GM12864 (cell line): ENCODE data around the gene HDAC9.

ENCODE experiments used
- DNase-seq: peaks from one replicate; pipeline ENCODE4 v3.0.0-alpha.2; 2011; ENCODE audit warnings: low read depth
- H3K4me3 ChIP-seq: 2 replicates; pipeline ENCODE4 v1.5.1; 2011; ENCODE audit warnings: mild to moderate bottlenecking, low read depth, low read length, control low read depth
- TF ChIP-seq, protein P1 (sequence below): IDR thresholded peaks from 2 replicates; pipeline ENCODE4 v1.5.1; 2011; ENCODE audit warnings: low read depth, mild to moderate bottlenecking, moderate library complexity, low read length, control low read depth, inconsistent platforms; ENCODE audit errors: missing control alignments

Gene HDAC9

DNA sequence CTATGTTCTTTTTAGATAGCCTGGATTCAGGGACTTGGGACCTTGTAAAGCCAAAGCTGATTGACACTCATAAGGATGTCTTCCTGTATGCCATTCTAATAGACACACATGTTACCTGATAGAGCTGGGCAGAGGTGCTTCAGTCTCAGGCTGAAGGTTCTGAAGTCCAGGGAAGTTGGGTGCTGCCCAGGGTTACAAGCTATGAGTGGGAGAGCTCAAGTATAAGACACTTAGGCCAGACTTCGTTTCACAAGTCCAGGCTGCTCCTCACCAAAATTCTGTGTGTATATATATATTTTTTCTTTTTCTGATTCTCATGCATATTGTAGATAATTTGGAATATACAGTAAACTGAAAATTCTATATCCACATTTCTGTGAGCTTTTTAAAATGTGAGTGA lies 144.2 kb downstream of the HDAC9 start:
- TF ChIP-seq, protein P1, sequence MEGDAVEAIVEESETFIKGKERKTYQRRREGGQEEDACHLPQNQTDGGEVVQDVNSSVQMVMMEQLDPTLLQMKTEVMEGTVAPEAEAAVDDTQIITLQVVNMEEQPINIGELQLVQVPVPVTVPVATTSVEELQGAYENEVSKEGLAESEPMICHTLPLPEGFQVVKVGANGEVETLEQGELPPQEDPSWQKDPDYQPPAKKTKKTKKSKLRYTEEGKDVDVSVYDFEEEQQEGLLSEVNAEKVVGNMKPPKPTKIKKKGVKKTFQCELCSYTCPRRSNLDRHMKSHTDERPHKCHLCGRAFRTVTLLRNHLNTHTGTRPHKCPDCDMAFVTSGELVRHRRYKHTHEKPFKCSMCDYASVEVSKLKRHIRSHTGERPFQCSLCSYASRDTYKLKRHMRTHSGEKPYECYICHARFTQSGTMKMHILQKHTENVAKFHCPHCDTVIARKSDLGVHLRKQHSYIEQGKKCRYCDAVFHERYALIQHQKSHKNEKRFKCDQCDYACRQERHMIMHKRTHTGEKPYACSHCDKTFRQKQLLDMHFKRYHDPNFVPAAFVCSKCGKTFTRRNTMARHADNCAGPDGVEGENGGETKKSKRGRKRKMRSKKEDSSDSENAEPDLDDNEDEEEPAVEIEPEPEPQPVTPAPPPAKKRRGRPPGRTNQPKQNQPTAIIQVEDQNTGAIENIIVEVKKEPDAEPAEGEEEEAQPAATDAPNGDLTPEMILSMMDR = no peak

DNA sequence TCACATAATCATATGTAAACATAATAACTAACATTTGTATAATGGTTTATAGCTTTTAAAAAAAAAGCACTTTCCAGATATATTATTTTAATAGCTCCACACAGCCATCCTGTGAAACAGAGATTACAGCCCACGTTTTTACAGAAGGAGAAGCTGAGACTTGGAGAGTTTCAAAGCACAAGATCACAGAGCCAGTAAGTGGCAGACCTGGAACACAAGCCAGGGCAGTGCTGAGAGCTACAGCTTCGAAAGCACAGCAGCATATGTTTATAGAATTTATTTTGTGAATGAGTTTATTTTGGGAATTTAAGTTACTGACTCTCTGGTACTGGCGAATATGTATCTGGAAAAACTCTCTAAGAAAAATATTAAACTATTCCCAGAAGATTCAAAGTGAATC lies 149.4 kb downstream of the HDAC9 start:
- no peak for DNase-seq
- TF ChIP-seq, protein P1 = no peak
- H3K4me3 ChIP-seq = no peak overlapping the region

More for the DNA sequence above, 144.2 kb downstream of the HDAC9 start:
- DNase-seq = no peak
- no peak overlapping the region for H3K4me3 ChIP-seq

DNA sequence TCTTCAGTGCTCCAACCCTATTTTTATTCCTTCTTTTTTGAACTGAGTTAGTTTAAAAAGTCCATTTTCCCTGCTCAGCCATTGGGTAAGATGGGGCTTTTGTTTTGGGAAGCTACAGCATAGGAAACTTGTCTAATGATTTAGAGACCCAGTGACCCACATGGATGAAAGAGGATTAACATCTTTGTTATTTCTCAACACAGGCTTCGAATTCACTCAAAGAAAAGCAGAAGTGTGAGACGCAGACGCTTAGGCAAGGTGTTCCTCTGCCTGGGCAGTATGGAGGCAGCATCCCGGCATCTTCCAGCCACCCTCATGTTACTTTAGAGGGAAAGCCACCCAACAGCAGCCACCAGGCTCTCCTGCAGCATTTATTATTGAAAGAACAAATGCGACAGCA lies 152.0 kb downstream of the HDAC9 start:
- TF ChIP-seq, protein P1 = no peak
- no peak overlapping the region for H3K4me3 ChIP-seq

DNA sequence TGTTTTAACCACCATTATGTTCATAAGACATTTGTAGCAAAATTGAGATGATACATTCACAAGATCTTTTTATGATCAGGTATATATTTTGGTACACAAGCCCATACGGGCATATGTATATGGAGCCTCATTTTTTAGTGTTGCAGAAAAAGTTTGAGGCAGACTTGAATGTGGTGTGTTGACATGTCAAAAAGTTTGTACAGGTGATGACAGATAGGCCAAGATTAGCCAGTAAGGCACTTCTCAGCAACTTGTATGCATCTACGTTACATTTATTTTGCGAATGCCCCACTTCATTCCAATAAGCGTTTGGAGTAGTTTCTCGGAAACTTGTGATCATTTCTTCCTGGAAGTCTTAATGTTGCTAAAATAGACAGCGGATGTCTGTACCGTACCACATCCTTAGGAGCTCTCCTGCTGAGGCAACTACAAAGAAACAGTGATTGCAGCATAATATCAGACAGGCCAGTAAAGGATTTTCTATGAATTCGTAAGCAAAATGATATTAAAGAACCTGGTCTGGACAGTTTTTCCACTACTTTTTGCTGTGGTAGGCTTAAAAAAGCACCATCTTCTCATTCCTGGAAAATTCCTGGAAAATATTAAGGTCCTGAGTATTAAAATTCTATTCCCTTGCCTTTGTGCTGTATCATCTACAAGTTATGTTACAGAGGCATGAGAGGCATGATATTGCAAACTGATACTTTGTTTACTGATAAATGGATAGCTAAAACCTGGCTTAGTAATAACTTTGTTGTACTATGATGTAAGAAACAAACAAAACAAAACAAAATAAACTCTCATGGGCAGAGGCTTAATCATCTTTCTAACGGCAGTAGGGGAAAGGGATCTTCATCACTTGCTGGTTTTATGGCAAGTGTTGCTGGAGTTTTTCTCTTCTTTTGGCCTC lies 153.6 kb downstream of the HDAC9 start:
- H3K4me3 ChIP-seq = no peak overlapping the region
- TF ChIP-seq, protein P1 = no peak
- DNase-seq = no peak

More for the DNA sequence above, 152.0 kb downstream of the HDAC9 start:
- no peak for DNase-seq

DNA sequence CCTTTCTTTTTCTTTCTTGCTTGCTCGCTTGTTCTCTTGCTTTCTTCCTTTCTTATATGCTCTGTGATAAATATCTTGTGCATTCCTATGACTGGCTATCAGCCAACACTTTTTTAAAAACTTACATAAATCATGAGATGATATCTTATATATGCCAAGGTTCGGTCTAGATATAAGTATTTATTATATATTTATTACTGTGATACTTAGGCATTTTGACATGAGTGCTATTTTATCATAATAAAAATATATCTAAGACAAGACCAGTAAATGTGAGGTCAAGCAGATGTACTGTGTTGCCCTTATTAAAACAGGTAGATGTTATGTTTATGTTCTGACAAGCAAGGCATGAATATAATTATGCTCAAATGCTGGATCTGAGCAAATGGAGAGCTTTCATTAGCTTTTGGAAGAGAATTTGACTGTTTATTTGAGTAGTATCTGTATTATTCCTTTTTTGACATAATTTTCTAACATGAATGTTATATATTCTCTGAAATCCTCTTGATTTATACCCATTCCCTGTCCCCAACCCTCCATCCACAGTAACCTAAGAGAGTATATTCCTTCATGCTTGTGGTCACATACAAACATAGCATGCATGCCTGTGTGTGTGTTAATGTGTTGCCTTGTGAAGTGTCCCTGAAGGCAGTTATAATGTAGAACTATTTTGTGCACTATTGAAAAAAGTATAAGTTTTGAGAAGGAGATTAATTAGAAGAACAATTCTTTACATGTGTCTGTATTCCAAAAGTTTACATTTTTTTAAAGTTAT lies 158.0 kb downstream of the HDAC9 start:
- TF ChIP-seq, protein P1 = no peak
- no peak for DNase-seq

DNA sequence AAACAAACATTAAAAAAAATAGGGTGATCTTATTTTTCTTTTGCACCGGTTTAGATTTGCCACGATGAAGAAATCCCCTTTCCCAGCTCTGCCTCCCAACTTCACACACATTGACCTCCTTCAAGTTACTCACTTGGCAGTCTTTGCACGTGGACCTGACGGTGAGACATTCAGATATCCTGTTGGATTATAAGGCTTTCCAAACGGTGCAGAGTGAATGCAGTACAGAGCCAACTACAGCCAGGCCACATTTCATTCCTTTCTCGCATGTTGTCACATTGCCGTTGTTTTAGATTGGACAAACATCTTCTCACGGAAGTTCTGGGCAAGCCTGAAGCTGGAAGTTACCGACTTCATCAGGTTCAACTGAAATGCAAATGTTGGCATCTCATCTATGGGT lies 159.2 kb downstream of the HDAC9 start:
- TF ChIP-seq, protein P1 = no peak
- DNase-seq = no peak
- no peak overlapping the region for H3K4me3 ChIP-seq

More for the DNA sequence above, 158.0 kb downstream of the HDAC9 start:
- no peak overlapping the region for H3K4me3 ChIP-seq
